HS-5 (cell line): Measurements from ENCODE around the gene RAB3B.
"Not testable (repeated sequence)": the region's sequence is repeated elsewhere in the genome, so short reads cannot be mapped to it uniquely, and the experiment has no call there.

Source experiments
- DNase-seq: peaks from one replicate; pipeline ENCODE4 v3.0.0-alpha.2; 2012; ENCODE audit warnings: low read depth

The RAB3B gene

GRCh38 chr1:51990478-51990965 is at the start of gene RAB3B:
TSS of gene RAB3B (minus strand) at chr1:51990700. CDS start at chr1:51977117, 13,583 bp downstream.
- peak; percentile 42 for DNase-seq

- DNase-seq: no peak
Observed at GRCh38 chr1:52037909-52038308, 47.4 kb upstream of the RAB3B start.

GRCh38 chr1:52037402-52037814 is 46.9 kb upstream of the RAB3B start:
- DNase-seq: no peak

GRCh38 chr1:52034050-52034384 is 43.5 kb upstream of the RAB3B start:
- no peak for DNase-seq

GRCh38 chr1:52033190-52034049 is 42.9 kb upstream of the RAB3B start, which contains the start of gene KTI12:
TSS of gene KTI12 (minus strand) at chr1:52033810. CDS start at chr1:52033761, 49 bp downstream.
- DNase-seq: peak; percentile 70

- no peak for DNase-seq
Observed at GRCh38 chr1:52032785-52033131, 42.3 kb upstream of the RAB3B start.

GRCh38 chr1:52032124-52032784 is 41.8 kb upstream of the RAB3B start:
- no peak for DNase-seq

- not testable (repeated sequence) for DNase-seq
Observed at GRCh38 chr1:52028839-52029238, 38.3 kb upstream of the RAB3B start.

- no peak for DNase-seq
Observed at GRCh38 chr1:52028328-52028727, 37.8 kb upstream of the RAB3B start.

GRCh38 chr1:52026278-52026677 is 35.8 kb upstream of the RAB3B start:
- no peak for DNase-seq

- DNase-seq: no peak
Observed at GRCh38 chr1:52022133-52022532, 31.6 kb upstream of the RAB3B start.

- DNase-seq: no peak
Observed at GRCh38 chr1:52008071-52008809, 17.7 kb upstream of the RAB3B start.

GRCh38 chr1:52007215-52008002 is 16.9 kb upstream of the RAB3B start:
- no peak for DNase-seq

- DNase-seq: not testable (repeated sequence)
Observed at GRCh38 chr1:52006081-52006553, 15.6 kb upstream of the RAB3B start.

- peak; percentile 23 for DNase-seq
Observed at GRCh38 chr1:52005548-52005947, 15.0 kb upstream of the RAB3B start.

GRCh38 chr1:52003877-52004276 is 13.4 kb upstream of the RAB3B start:
- no peak for DNase-seq

- DNase-seq: peak; percentile 81
Observed at GRCh38 chr1:52002038-52002917, 11.8 kb upstream of the RAB3B start.

GRCh38 chr1:51998701-51999100 is 8.2 kb upstream of the RAB3B start:
- DNase-seq: no peak

GRCh38 chr1:51997974-51998382 is 7.5 kb upstream of the RAB3B start:
- DNase-seq: no peak
